IMR-90 (cell line): ENCODE measurements around the gene PSME2. TPM values are rescaled to one million over a fixed set of nuclear protein-coding genes. Genes with fewer than 3 reads are reported as not detected.

Experiments used
- ATAC-seq: fragments of 200-7000 bp; cut with Tn5 transposase; 2 replicates; pipeline ENCODE4 v1.9.1; 2020; ENCODE audit warnings: low read depth, mild to moderate bottlenecking, moderate library complexity
- BruUV-seq: library from RNA; stranded (reverse); fragments of 400-500 nt; replicated peaks from 2 replicates; lab custom pipeline; 2021; lab: Mats Ljungman, UMichigan
- CTCF ChIA-PET: fragments of 300-600 bp; formaldehyde crosslinking; extraction: SDS; loops from one replicate; lab custom pipeline; 2021; ENCODE audit warnings: antibody characterized with exemption; lab: Yijun Ruan, JAX
- POLR2A ChIA-PET: fragments of 300-600 bp; sonication (Branson Sonifier 250); formaldehyde crosslinking; loops from one replicate; lab custom pipeline; 2022; ENCODE audit warnings: antibody characterized with exemption; ENCODE audit not compliant: unreplicated experiment; lab: Charles Lee
- DNase-seq: peaks from one replicate; pipeline ENCODE4 v3.0.0; 2013
- H2AFZ ChIP-seq: replicated peaks from 2 replicates; pipeline ENCODE3; 2013; ENCODE audit warnings: low read length, mild to moderate bottlenecking; ENCODE audit not compliant: poor library complexity
- H2AK5ac ChIP-seq: 2 replicates; pipeline ENCODE4 v1.6.1; 2013; ENCODE audit warnings: low read depth, low read length, inconsistent platforms
- H2AK9ac ChIP-seq: replicated peaks from 2 replicates; pipeline ENCODE3; 2013; ENCODE audit warnings: mild to moderate bottlenecking, low read depth, low read length, moderate library complexity; ENCODE audit not compliant: poor library complexity
- H2BK120ac ChIP-seq: 2 replicates; pipeline ENCODE4 v1.6.1; 2013; ENCODE audit warnings: low read depth, low read length, inconsistent platforms
- H2BK15ac ChIP-seq: 3 replicates; pipeline ENCODE4 v1.6.1; 2013; ENCODE audit warnings: low read depth, low read length, inconsistent platforms
- H2BK20ac ChIP-seq: 2 replicates; pipeline ENCODE4 v1.6.1; 2013; ENCODE audit warnings: low read depth, mild to moderate bottlenecking, inconsistent platforms, low read length, moderate library complexity
- H2BK5ac ChIP-seq: 2 replicates; pipeline ENCODE4 v1.6.1; 2013; ENCODE audit warnings: mild to moderate bottlenecking, low read depth, low read length, inconsistent platforms; ENCODE audit not compliant: poor library complexity, severe bottlenecking
- H3K14ac ChIP-seq: replicated peaks from 2 replicates; pipeline ENCODE4 v1.6.1; 2013; ENCODE audit warnings: low read depth, low read length, inconsistent platforms
- H3K18ac ChIP-seq: 2 replicates; pipeline ENCODE4 v1.6.1; 2013; ENCODE audit warnings: low read depth, low read length, control low read depth
- H3K23ac ChIP-seq: 2 replicates; pipeline ENCODE4 v1.6.1; 2013; ENCODE audit warnings: low read depth, low read length, inconsistent platforms
- H3K27ac ChIP-seq: 2 replicates; pipeline ENCODE4 v1.5.1; 2013; ENCODE audit warnings: mild to moderate bottlenecking, control low read depth, low read length; ENCODE audit not compliant: insufficient read depth
- H3K27me3 ChIP-seq: 2 replicates; pipeline ENCODE4 v1.6.1; 2013; ENCODE audit warnings: low read length; ENCODE audit not compliant: control insufficient read depth, insufficient read depth
- H3K36me3 ChIP-seq: 2 replicates; pipeline ENCODE4 v1.6.1; 2013; ENCODE audit warnings: low read length, mixed read lengths; ENCODE audit not compliant: control insufficient read depth, insufficient read depth
- H3K4ac ChIP-seq: 2 replicates; pipeline ENCODE4 v1.6.1; 2013; ENCODE audit warnings: low read depth, low read length, inconsistent platforms
- H3K4me1 ChIP-seq: 2 replicates; pipeline ENCODE4 v1.6.1; 2013; ENCODE audit warnings: low read length, mixed read lengths; ENCODE audit not compliant: control insufficient read depth, insufficient read depth
- H3K4me2 ChIP-seq: 2 replicates; pipeline ENCODE4 v1.6.1; 2013; ENCODE audit warnings: low read depth, mild to moderate bottlenecking, control low read depth, low read length, moderate library complexity
- H3K4me3 ChIP-seq: 2 replicates; pipeline ENCODE4 v1.5.1; 2013; ENCODE audit warnings: low read depth, mild to moderate bottlenecking, control low read depth, low read length, moderate library complexity; ENCODE audit not compliant: insufficient read depth
- H3K56ac ChIP-seq: 2 replicates; pipeline ENCODE4 v1.6.1; 2013; ENCODE audit warnings: low read length, inconsistent platforms; ENCODE audit not compliant: insufficient read depth; ENCODE audit errors: extremely low read depth
- H3K79me1 ChIP-seq, 2 experiments: 2 replicates each; pipeline ENCODE4 v1.6.1; 2013; ENCODE audit warnings: low read length in 2 of 2, inconsistent platforms in 1 of 2, low read depth in 1 of 2
- H3K9ac ChIP-seq: 2 replicates; pipeline ENCODE4 v1.6.1; 2013; ENCODE audit warnings: low read depth, low read length, control low read depth
- H3K9me1 ChIP-seq: 2 replicates; pipeline ENCODE4 v1.6.1; 2013; ENCODE audit warnings: low read length, inconsistent platforms; ENCODE audit not compliant: insufficient read depth
- H3K9me3 ChIP-seq: 2 replicates; pipeline ENCODE4 v1.6.1; 2013; ENCODE audit warnings: low read length; ENCODE audit not compliant: control insufficient read depth, insufficient read depth
- H4K20me1 ChIP-seq: 2 replicates; pipeline ENCODE4 v1.6.1; 2013; ENCODE audit warnings: low read length, inconsistent platforms; ENCODE audit not compliant: insufficient read depth
- H4K5ac ChIP-seq: 2 replicates; pipeline ENCODE4 v1.6.1; 2013; ENCODE audit warnings: mild to moderate bottlenecking, low read depth, low read length, control low read depth
- H4K8ac ChIP-seq, 2 experiments: 2 replicates each; pipeline ENCODE4 v1.6.1; 2013; ENCODE audit warnings: low read depth in 2 of 2, low read length in 2 of 2, control low read depth in 1 of 2, inconsistent platforms in 1 of 2
- H4K91ac ChIP-seq: 2 replicates; pipeline ENCODE4 v1.6.1; 2013; ENCODE audit warnings: low read depth, low read length, inconsistent platforms; ENCODE audit not compliant: insufficient read depth
- CHD1 ChIP-seq: IDR thresholded peaks from 2 replicates; pipeline ENCODE4 v1.6.1; 2012; ENCODE audit warnings: low read depth, low read length, improper control_type of control experiment
- FOS ChIP-seq: fragments of 150-350 bp; IDR thresholded peaks from 2 replicates; pipeline ENCODE4 v1.6.1; 2016; ENCODE audit warnings: low read depth, low read length
- MXI1 ChIP-seq: IDR thresholded peaks from 2 replicates; pipeline ENCODE4 v1.6.1; 2012; ENCODE audit warnings: low read depth, mild to moderate bottlenecking, low read length, moderate library complexity, borderline replicate concordance
- NFE2L2 ChIP-seq: fragments of 150-350 bp; IDR thresholded peaks from 2 replicates; pipeline ENCODE4 v1.6.1; 2016; ENCODE audit warnings: low read depth, mild to moderate bottlenecking, low read length
- POLR2A ChIP-seq: IDR thresholded peaks from 2 replicates; pipeline ENCODE4 v1.6.1; 2012; ENCODE audit warnings: mild to moderate bottlenecking, low read depth, low read length
- RCOR1 ChIP-seq: IDR thresholded peaks from 2 replicates; pipeline ENCODE4 v1.6.1; 2012; ENCODE audit warnings: mild to moderate bottlenecking, low read length, improper control_type of control experiment; ENCODE audit not compliant: insufficient replicate concordance
- RFX5 ChIP-seq: IDR thresholded peaks from 2 replicates; pipeline ENCODE4 v1.8.0; 2012; ENCODE audit warnings: low read depth, mild to moderate bottlenecking, low read length, moderate library complexity
- SMC3 ChIP-seq: fragments of 150-350 bp; IDR thresholded peaks from 2 replicates; pipeline ENCODE4 v1.6.1; 2016; ENCODE audit warnings: low read depth, mild to moderate bottlenecking, antibody characterized with exemption, low read length, moderate library complexity
- WGBS, 2 experiments: methylation state at CpG; one replicate each; pipeline versions ENCODE4 v1.1.5 to v1.1.7; 2013; ENCODE audit warnings: missing lambda C conversion rate in 2 of 2; ENCODE audit not compliant: insufficient read length in 1 of 2; ENCODE audit errors: extremely low coverage in 2 of 2; 5-methylcytosine and 5-hydroxymethylcytosine counted together
- dilution Hi-C: fragments of 300-500 bp; cut with HindIII; formaldehyde crosslinking; loops from one replicate; pipeline ENCODE4 v1.14.3; 2018; ENCODE audit warnings: low sequenced_read_pairs; ENCODE audit not compliant: unreplicated experiment
- in situ Hi-C: fragments of 300-500 bp; cut with MboI; formaldehyde crosslinking; loops from 3 replicates; pipeline ENCODE4 v1.14.3; 2019; ENCODE audit warnings: low sequenced_read_pairs, inconsistent platforms, mixed read lengths
- intact Hi-C: fragments of 100-400 bp; cut with micrococcal nuclease; formaldehyde crosslinking; loops from 2 replicates; pipeline ENCODE4 v1.10.0; 2022
- polyA plus RNA-seq, 3 experiments: library from polyadenylated mRNA; depleted of rRNA; stranded (reverse); fragments of >200 nt; gene quantifications; 2 replicates each; pipeline ENCODE4 v1.2.3, GENCODE V29; 2012; ENCODE audit warnings: low replicate concordance in 1 of 3
- total RNA-seq: library from RNA; depleted of rRNA; stranded (reverse); fragments of >200 nt; gene quantifications from 2 replicates; pipeline ENCODE4 v1.2.3, GENCODE V29; 2012
- TF ChIP-seq, protein P1 (sequence below): fragments of 150-350 bp; IDR thresholded peaks from 2 replicates; pipeline ENCODE4 v1.6.1; 2016; ENCODE audit warnings: low read depth, mild to moderate bottlenecking, low read length, moderate library complexity, borderline replicate concordance
- TF ChIP-seq, protein P2 (sequence below): conservative IDR thresholded peaks from 2 replicates; pipeline ENCODE4 v1.5.1; 2012; ENCODE audit warnings: mild to moderate bottlenecking, low read depth, low read length, improper control_type of control experiment
- TF ChIP-seq, protein P3 (sequence below): fragments of 150-350 bp; IDR thresholded peaks from 2 replicates; pipeline ENCODE4 v1.6.1; 2017; ENCODE audit warnings: mild to moderate bottlenecking, antibody characterized with exemption, low read length, low read depth

Gene PSME2
- total and polyA plus RNA-seq, 2 of the 4 experiments (the other 2 are of a cell fraction): 104 to 141 TPM

DNA sequence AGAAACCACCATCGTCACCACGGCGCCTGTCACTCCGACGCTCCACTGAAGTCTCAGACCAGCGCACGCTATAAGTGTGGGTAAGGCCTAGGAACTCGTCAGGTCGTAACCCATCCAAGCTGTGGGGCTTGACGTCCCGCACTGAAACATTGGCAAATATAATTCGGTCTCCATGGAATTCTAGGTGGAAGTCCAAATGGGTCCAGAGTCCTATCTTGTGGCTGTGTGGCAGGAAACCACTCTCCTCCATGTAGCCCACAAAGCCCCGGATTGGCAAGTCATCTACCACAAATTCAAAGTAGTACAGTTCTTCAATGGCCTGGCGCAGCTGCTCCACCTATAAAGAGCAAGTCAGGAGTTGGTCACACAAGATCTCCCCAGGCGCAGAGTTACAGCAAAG is 46.5 kb upstream of the PSME2 start:
- intact Hi-C loops: no loop called here
- no peak overlapping the region for H4K8ac ChIP-seq
- ATAC-seq (no peak), DNase-seq (no peak)
- H3K36me3 ChIP-seq: peaks cover 21% of the 10 kb centered on the region
- H2BK5ac ChIP-seq: no peak overlapping the region
- peaks cover 34 to 68% of the 10 kb centered on the region in 2 experiments for H3K79me1 ChIP-seq
- no peak overlapping the region for H2AK9ac ChIP-seq
- in situ Hi-C loops: no loop called here
- CTCF ChIA-PET: no interaction called here
- no peak overlapping the region for H2BK15ac ChIP-seq
- H2AK5ac ChIP-seq: no peak overlapping the region
- H3K23ac ChIP-seq: no peak overlapping the region
- no peaks in the 10 kb centered on the region for H3K27me3 ChIP-seq
- 100% methylated on average over 5 of the region's 15 CpGs; no CpG with 5 or more reads in 1 of the 2 experiments for WGBS, 2 experiments
- H3K9me1 ChIP-seq: peaks cover 12% of the 10 kb centered on the region; the same call in 1 of the 2 replicates
- H3K4ac ChIP-seq: no peak overlapping the region
- H3K4me2 ChIP-seq: no peak overlapping the region
- H3K18ac ChIP-seq: no peak overlapping the region
- no peak overlapping the region for H3K14ac ChIP-seq
- H2BK120ac ChIP-seq: no peak overlapping the region
- peaks cover 8% of the 10 kb centered on the region for H3K4me1 ChIP-seq
- no peaks in the 10 kb centered on the region for H3K9me3 ChIP-seq
- no peak for TF ChIP-seq MXI1
- TF ChIP-seq, protein P1, sequence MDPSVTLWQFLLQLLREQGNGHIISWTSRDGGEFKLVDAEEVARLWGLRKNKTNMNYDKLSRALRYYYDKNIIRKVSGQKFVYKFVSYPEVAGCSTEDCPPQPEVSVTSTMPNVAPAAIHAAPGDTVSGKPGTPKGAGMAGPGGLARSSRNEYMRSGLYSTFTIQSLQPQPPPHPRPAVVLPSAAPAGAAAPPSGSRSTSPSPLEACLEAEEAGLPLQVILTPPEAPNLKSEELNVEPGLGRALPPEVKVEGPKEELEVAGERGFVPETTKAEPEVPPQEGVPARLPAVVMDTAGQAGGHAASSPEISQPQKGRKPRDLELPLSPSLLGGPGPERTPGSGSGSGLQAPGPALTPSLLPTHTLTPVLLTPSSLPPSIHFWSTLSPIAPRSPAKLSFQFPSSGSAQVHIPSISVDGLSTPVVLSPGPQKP: no peak
- no peak for TF ChIP-seq POLR2A
- TF ChIP-seq RCOR1: no peak
- no peak for TF ChIP-seq SMC3
- no peak for TF ChIP-seq RFX5
- TF ChIP-seq NFE2L2: no peak
- TF ChIP-seq, protein P2, sequence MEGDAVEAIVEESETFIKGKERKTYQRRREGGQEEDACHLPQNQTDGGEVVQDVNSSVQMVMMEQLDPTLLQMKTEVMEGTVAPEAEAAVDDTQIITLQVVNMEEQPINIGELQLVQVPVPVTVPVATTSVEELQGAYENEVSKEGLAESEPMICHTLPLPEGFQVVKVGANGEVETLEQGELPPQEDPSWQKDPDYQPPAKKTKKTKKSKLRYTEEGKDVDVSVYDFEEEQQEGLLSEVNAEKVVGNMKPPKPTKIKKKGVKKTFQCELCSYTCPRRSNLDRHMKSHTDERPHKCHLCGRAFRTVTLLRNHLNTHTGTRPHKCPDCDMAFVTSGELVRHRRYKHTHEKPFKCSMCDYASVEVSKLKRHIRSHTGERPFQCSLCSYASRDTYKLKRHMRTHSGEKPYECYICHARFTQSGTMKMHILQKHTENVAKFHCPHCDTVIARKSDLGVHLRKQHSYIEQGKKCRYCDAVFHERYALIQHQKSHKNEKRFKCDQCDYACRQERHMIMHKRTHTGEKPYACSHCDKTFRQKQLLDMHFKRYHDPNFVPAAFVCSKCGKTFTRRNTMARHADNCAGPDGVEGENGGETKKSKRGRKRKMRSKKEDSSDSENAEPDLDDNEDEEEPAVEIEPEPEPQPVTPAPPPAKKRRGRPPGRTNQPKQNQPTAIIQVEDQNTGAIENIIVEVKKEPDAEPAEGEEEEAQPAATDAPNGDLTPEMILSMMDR: no peak
- TF ChIP-seq FOS: no peak
- TF ChIP-seq, protein P3, sequence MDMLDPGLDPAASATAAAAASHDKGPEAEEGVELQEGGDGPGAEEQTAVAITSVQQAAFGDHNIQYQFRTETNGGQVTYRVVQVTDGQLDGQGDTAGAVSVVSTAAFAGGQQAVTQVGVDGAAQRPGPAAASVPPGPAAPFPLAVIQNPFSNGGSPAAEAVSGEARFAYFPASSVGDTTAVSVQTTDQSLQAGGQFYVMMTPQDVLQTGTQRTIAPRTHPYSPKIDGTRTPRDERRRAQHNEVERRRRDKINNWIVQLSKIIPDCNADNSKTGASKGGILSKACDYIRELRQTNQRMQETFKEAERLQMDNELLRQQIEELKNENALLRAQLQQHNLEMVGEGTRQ: no peak
- no peak for TF ChIP-seq CHD1
- no peak overlapping the region for H4K5ac ChIP-seq
- H4K91ac ChIP-seq: no peak overlapping the region
- no TSS peak for BruUV-seq
- dilution Hi-C loops: no loop called here
- POLR2A ChIA-PET: no interaction called here
- no peak overlapping the region for H3K9ac ChIP-seq
- H3K27ac ChIP-seq: no peak overlapping the region
- H3K56ac ChIP-seq: no peak overlapping the region
- no peak overlapping the region for H2AFZ ChIP-seq
- no peak overlapping the region for H2BK20ac ChIP-seq
- H3K4me3 ChIP-seq: no peak overlapping the region
- H4K20me1 ChIP-seq: no peaks in the 10 kb centered on the region
